Stimulated activated naive CD8-positive, alpha-beta T cell treated with anti-CD3 and anti-CD28 coated beads, Interleukin-15, amount 100 ng/mL, for 72 hours (primary cell): ENCODE measurements around the gene ST6GAL1.
A peak's percentile ranks its signal among the peaks of the same experiment; 100 is the strongest.
"Not testable (repeated sequence)": the region's sequence is repeated elsewhere in the genome, so short reads cannot be mapped to it uniquely, and the experiment has no call there.

Source experiments
- ATAC-seq: fragments of 150-1000 bp; cut with Tn5 transposase; 2 replicates; pipeline ENCODE4 v1.10.0; 2021; ENCODE audit warnings: mild to moderate bottlenecking, moderate library complexity
- DNase-seq, 2 donors: peaks; one replicate each; pipeline ENCODE4 v3.0.0; 2021 to 2022
- H3K27ac Mint-ChIP-seq, 2 donors: one replicate each; pipeline ENCODE4 v1.8.0; 2022; ENCODE audit warnings: mild to moderate bottlenecking in 2 of 2, mixed read lengths in 2 of 2, moderate library complexity in 2 of 2
- H3K27me3 Mint-ChIP-seq: one replicate; pipeline ENCODE4 v1.8.0; 2022; ENCODE audit warnings: mixed read lengths
- H3K4me1 Mint-ChIP-seq: one replicate; pipeline ENCODE4 v1.8.0; 2022; ENCODE audit warnings: mild to moderate bottlenecking, mixed read lengths
- H3K4me3 Mint-ChIP-seq, 2 donors: one replicate each; pipeline ENCODE4 v1.8.0; 2022; ENCODE audit warnings: mild to moderate bottlenecking in 2 of 2, mixed read lengths in 2 of 2, moderate library complexity in 1 of 2
- H3K9me3 Mint-ChIP-seq, 2 donors: one replicate each; pipeline ENCODE4 v1.8.0; 2022; ENCODE audit warnings: mixed read lengths in 2 of 2

ST6GAL1 gene

DNA sequence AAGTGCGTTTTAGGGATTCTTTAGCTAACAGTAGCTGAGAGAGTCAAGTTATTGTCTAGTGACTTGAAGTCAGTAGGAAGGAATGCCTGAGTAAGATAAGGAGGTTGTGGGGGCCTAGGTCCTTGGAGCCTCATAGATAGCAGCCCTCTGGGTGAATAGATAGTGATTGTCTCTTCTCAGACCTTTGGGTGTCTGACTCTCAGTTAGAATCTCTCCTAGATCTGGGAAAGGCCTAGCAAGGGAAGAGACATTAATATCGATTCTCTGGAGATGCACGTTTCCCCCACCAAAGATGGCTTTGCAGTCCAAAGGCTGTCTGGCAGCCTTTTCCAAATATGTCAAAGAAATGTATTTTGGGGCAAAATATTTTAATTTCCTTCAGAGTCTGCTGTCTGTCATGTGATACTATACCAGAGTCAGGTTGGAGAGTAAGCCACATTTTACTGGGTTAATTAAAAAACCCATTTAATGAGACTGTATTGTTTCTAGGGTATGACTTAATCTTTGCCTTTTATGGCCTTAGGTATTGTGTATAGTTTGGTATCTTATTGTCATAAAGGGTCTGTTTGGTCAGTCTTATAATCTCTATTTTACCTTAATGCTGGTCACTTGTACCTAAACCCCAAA is 92.2 kb downstream of the ST6GAL1 start:
- no peak overlapping the region for H3K27ac Mint-ChIP-seq
- no peak for DNase-seq

DNA sequence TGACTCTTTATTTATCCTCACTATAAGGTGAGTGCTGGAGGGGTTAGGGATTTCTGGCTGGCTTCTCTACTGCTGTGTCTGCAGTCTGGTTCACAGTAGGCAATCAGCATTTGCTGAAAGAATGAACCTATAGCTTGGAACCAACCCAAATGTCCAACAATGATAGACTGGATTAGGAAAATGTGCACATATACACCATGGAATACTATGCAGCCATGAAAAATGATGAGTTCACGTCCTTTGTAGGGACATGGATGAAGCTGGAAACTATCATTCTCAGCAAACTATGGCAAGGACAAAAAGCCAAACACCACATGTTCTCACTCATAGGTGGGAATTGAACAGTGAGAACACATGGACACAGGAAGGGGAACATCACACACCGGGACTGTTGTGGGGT is 93.0 kb downstream of the ST6GAL1 start:
- ATAC-seq, H3K4me3 Mint-ChIP-seq, H3K9me3 Mint-ChIP-seq, DNase-seq, H3K27ac Mint-ChIP-seq, H3K27me3 Mint-ChIP-seq: not testable (repeated sequence)
- peaks cover 58% of the 10 kb centered on the region for H3K4me1 Mint-ChIP-seq

More for the DNA sequence above, 92.2 kb downstream of the ST6GAL1 start:
- no peak overlapping the region for H3K4me3 Mint-ChIP-seq
- peaks cover 51% of the 10 kb centered on the region for H3K4me1 Mint-ChIP-seq
- no peak for ATAC-seq
- H3K27me3 Mint-ChIP-seq: no peaks in the 10 kb centered on the region
- no peaks in the 10 kb centered on the region for H3K9me3 Mint-ChIP-seq

DNA sequence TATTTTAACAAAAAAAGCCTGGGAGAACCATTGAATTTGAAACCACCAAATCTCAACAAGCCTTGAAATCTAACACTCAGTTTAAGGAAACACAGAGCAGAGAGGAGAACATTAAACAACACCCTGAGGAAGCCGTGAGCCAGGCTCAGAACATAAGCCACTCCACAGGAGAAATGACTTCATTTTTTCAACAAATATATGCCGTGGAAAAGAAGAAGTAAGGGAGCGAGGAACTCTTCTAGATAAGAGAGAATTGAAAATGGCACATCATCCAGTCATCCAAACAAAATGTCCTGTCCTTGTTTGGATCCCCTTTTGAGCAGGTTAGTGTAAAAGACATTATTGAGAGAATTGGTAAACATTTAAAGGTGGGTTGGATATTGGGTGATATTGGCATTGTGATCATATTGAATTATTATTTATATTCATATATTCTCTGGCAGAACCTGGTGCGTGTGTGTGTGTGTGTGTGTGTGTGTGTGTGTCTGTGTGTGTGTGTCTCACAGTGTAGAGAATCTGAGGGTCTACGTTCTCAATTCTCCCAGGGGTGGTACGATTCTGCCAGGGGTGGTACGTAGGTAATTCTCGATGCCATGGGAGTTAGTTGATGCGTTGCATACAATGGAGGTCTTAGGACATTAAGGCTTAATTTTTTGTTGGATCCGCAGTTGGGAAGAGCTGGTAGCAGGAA is 94.4 kb downstream of the ST6GAL1 start:
- Mint-ChIP-seq H3K27me3 (no peaks in the 10 kb centered on the region), H3K27ac (peak overlapping the region; percentile 96 to 97), H3K4me1 (peaks cover 58% of the 10 kb centered on the region), H3K4me3 (peak overlapping the region; percentile 82 to 84), H3K9me3 (peaks cover 0 to 1% of the 10 kb centered on the region in 2 donors)
- DNase-seq (no peak), ATAC-seq (no peak)

DNA sequence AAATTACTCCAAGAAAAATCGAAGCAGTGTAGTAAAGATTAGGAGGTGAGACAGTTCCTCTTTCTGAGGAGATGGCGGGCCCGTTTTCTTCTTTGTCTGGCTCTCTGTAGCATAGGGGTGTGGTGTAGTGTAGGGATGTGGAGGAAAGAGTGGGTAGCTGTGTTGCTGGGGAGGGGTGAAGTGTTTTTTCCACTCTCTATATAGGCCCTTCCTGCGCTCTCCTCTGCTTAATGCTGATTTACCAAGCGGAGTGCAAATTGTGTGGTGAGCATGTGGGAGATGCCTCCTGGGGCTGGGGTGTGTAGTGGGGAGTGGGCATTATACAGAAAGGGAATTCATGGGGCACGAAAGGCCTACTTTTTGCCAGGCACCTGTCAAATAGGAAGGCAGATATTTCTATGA is 94.9 kb downstream of the ST6GAL1 start:
- peak overlapping the region; percentile 96 to 97 for H3K27ac Mint-ChIP-seq
- ATAC-seq (peak; percentile 85), DNase-seq (peak; percentile 40 to 60)
- peaks cover 58% of the 10 kb centered on the region for H3K4me1 Mint-ChIP-seq
- H3K27me3 Mint-ChIP-seq: no peaks in the 10 kb centered on the region
- peaks cover 0 to 5% of the 10 kb centered on the region in 2 donors for H3K9me3 Mint-ChIP-seq
- peak overlapping the region; percentile 82 to 84 for H3K4me3 Mint-ChIP-seq

DNA sequence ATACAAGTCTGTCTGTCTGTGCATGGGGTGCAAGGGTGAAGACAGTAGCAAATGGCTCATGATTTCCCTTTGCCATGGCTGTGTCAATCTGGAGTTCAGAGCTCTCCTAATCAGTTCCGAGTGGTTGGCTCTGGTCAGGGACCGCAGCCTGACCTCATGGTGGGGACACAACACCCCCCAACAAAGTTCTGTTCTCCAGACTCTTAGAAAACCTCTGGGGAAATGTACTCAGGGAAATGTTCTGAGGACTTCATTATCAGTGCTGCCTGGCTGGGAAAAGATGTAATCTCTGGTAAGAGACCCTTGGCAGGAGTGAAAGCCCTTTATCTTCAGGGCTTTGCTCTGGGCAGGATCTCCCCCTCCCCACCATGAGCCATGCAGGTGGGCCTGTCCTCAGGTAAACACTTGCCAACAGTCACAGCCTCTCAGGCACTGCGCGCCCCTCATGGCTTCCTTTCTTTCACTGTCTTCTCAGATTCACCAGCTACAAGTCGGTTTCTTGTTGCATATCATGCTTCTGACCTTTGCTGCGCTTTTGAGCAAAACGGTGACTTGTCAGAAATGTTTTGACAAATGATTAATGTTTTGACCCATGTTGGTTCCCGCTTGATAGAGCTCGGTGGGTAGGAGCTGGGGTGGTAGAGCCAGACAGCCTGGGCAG is 95.5 kb downstream of the ST6GAL1 start:
- DNase-seq (peak; percentile 45 to 56), ATAC-seq (peak; percentile 66)
- peaks cover 0 to 5% of the 10 kb centered on the region in 2 donors for H3K9me3 Mint-ChIP-seq
- no peaks in the 10 kb centered on the region for H3K27me3 Mint-ChIP-seq
- H3K4me3 Mint-ChIP-seq: peak overlapping the region; percentile 82 to 84
- H3K4me1 Mint-ChIP-seq: peaks cover 57% of the 10 kb centered on the region
- peak overlapping the region; percentile 96 to 97 for H3K27ac Mint-ChIP-seq

DNA sequence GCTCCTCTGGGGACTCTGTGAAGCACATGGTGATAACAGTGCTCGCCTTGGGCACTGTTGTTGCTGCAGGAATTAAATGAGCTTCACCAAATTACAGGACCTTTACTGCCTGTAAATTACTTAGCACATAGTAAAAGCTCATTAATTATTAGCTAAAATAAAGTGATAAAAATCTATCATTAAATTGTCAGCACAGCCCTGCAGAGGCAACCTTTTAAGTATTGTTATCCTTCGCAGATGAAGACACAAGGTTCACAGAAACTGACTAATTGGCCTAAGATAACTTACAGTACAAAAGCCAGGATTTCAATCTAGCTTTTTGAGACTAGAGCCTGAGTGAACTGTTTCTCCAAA is 96.0 kb downstream of the ST6GAL1 start:
- Mint-ChIP-seq H3K27ac (peak overlapping the region; percentile 96 to 97), H3K4me1 (peaks cover 58% of the 10 kb centered on the region), H3K27me3 (no peaks in the 10 kb centered on the region), H3K4me3 (peak overlapping the region; percentile 82 to 84), H3K9me3 (peaks cover 0 to 5% of the 10 kb centered on the region in 2 donors)
- no peak for DNase-seq
- ATAC-seq: no peak

DNA sequence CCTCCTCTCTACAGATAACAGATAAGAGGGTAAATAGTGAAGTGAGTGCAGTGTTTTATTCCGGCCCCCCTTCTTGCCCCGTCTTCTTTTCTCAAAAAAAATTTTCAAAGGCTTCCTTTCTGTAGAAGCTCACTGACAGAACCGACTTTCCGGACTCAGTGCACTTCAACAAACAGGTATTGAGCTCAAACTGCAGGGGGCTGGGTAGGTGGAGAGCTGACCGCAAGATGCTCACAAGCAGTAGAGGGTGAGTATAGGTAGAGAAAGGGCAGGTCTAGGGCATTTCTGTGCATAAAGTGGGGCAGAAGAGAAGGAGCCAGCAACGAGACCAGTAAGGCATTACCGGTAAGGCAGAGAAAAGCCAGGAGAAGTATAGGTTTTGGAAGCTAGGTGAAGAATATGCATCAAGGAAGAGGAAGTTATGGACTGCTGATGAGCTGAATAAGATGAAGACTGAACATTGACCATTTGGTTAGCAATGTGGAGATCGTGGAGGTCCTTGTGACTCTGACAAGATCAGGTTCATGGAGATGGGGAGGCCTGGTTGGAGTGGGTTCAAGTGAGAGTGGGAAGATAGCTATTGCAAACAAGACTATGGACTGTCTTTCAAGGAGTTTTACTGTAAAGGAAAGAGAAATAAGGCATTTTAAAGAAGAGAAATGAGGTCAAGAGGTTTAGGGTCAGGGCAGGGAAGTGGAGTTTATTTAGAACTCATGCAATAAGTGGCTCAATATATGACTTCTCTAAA is 97.4 kb downstream of the ST6GAL1 start:
- Mint-ChIP-seq H3K27me3 (no peaks in the 10 kb centered on the region), H3K27ac (peak overlapping the region; percentile 88 to 90), H3K4me1 (peaks cover 61% of the 10 kb centered on the region), H3K4me3 (peak overlapping the region; percentile 82 to 84), H3K9me3 (peaks cover 0 to 5% of the 10 kb centered on the region in 2 donors)
- DNase-seq (peak; percentile 55 to 62), ATAC-seq (peak; percentile 61)

DNA sequence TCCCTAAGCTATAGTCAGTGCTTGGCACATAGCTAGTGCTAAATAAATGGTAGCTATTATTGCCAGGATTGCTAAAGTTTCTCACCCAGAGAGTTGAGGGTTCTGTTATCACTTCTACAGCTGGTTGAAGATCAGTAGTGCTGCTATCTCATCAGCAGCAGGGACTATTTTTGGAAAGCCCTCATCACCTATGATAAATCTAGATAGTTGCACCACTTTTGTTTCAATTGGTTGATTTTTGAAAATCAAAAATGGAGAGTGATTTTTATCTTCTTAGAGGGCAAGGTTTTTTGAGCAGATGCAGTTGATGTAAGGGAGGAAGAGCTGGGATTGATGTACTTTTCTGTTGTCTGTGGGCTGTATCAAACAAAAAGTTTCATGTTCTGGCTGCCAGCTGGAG is 101.6 kb downstream of the ST6GAL1 start:
- no peaks in the 10 kb centered on the region for H3K27me3 Mint-ChIP-seq
- peak overlapping the region in 1 of 2 donors; percentile 25 for H3K4me3 Mint-ChIP-seq
- peak overlapping the region in 1 of 2 donors; percentile 16 for H3K27ac Mint-ChIP-seq
- peaks cover 19 to 22% of the 10 kb centered on the region in 2 donors for H3K9me3 Mint-ChIP-seq
- DNase-seq (no peak), ATAC-seq (no peak)
- H3K4me1 Mint-ChIP-seq: peaks cover 63% of the 10 kb centered on the region

DNA sequence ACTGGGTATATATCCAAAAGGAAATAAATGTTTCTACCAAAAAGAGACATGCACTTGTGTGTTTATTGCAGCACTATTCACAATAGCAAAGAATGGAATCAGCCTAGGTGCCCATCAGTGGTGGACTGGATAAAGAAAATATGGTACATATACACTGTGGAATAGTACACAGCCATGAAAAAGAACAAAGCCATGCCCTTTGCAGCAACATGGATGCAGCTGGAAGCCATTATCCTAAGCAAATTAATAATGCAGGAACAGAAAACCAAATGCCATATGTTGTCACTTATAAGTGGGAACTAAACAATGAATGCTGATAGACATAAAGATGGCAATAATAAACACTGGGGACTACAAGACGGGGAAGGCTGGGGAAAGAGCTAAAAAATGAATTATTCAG is 106.1 kb downstream of the ST6GAL1 start:
- DNase-seq (no peak), ATAC-seq (no peak)
- Mint-ChIP-seq H3K4me3 (no peak overlapping the region), H3K4me1 (peaks cover 56% of the 10 kb centered on the region), H3K9me3 (peaks cover 14 to 22% of the 10 kb centered on the region in 2 donors), H3K27me3 (no peaks in the 10 kb centered on the region), H3K27ac (no peak overlapping the region)

DNA sequence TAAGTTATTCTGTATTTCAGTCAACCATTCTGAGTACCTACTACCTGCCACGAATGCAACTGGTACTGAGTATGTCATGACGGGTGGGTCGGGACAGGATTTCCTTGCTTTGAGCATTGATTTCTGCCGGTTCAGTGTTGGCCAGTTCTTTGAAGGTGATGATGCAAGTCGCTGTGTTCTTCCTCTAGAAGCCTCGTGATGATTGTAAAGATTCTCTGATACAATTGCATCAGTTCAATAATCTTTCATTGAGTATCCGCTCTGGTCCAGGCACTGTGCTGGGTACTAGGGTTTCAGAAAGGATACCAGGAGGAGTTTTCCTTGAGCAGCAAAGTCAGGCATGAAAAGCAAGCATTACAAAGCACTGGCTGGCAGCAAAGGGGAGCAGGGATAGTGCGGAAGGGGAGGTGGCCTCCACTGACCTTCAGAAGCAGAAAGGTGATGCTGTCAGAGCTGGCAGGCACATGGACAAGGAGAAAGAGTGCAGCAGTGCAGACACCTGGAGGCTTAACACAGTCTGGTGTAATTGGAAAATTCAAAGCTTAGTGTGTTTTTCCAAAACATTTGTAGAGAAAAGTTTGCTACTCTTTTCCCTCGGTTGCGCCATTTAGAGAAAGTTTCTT is 108.9 kb downstream of the ST6GAL1 start:
- DNase-seq (peak in 1 of 2 donors; percentile 52), ATAC-seq (peak; percentile 69)
- Mint-ChIP-seq H3K27ac (peak overlapping the region; percentile 98 to 99), H3K4me3 (peak overlapping the region; percentile 45 to 54), H3K4me1 (peaks cover 66% of the 10 kb centered on the region), H3K9me3 (peaks cover 8 to 19% of the 10 kb centered on the region in 2 donors), H3K27me3 (no peaks in the 10 kb centered on the region)

DNA sequence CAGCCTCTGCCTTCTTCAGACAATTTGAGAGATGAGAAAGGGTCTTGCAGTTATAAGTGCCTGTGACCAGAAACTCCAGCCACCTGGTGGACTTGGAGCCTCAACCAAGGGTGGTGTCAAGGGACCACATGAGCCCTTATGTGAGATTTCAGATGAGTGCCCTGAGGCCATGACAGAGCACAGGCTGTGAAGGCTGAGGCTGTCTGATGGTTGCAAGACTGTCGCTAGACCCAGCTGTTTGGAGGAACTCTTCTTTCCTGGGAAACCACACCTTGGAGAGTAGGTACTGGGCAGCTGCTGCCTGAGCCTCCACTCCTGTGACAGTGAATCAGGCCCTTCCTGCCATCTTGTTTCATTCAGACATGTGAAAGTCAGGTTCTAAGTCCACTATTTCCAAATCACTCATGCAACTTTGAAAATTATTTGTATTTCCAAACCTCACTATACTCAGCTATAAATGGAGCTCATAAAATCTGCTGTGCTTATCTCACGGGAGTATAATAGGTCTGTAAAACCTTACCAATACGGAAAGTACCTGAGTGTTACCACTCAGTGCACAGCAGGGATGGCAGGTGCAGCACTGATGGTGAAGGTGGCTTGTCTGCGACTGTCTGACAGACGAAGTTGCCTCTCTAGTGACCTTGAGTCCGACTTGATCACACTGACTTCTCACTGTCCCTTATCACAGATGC is 109.5 kb downstream of the ST6GAL1 start:
- DNase-seq (no peak), ATAC-seq (no peak)
- Mint-ChIP-seq H3K9me3 (peaks cover 2 to 13% of the 10 kb centered on the region in 2 donors), H3K27ac (peak overlapping the region; percentile 98 to 99), H3K27me3 (no peaks in the 10 kb centered on the region), H3K4me1 (peaks cover 67% of the 10 kb centered on the region), H3K4me3 (peak overlapping the region; percentile 45 to 54)

DNA sequence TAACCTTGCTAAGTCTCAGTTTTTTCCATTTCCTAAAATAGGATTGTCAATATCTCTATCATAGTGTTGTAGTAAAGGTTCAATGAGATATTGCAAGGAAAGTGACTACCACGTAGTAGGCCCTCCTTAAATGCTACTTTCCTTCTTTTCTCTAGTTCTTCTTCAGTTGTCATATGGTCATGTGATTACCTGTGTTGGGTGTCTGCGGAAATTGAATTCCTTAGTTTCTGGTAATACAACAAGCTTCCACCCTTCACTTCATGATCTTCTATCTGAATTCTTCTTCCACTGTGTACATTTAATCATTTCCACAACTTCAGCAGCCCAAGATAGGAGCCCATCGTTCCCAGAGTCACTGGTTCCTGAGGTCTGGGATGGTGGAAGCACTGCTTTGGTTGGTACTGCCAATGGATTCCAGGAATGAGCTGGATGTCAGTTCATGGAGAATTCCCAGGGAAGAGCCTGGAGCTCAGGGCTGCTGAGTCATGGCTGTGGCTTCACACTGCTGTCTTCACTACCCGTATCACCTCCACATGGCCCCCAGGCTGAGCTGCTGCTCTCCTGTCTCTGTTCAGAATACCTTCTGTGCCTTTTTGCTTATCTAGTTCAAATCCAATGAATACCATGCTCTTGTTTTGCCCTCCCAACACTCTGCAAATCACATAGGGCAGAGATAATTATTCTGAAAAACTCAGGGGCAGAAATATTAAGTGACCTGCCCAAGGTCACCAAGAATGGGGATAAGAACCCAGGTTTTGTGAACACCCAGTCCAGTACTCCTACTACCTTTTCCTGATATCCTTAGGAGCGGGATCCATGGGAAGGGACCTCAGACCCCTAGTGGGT is 110.4 kb downstream of the ST6GAL1 start:
- DNase-seq: no peak
- H3K27ac Mint-ChIP-seq: peak overlapping the region; percentile 97 to 98
- H3K27me3 Mint-ChIP-seq: no peaks in the 10 kb centered on the region
- no peak for ATAC-seq
- peaks cover 0 to 4% of the 10 kb centered on the region in 2 donors for H3K9me3 Mint-ChIP-seq
- H3K4me3 Mint-ChIP-seq: peak overlapping the region; percentile 73 to 79
- H3K4me1 Mint-ChIP-seq: peaks cover 76% of the 10 kb centered on the region

DNA sequence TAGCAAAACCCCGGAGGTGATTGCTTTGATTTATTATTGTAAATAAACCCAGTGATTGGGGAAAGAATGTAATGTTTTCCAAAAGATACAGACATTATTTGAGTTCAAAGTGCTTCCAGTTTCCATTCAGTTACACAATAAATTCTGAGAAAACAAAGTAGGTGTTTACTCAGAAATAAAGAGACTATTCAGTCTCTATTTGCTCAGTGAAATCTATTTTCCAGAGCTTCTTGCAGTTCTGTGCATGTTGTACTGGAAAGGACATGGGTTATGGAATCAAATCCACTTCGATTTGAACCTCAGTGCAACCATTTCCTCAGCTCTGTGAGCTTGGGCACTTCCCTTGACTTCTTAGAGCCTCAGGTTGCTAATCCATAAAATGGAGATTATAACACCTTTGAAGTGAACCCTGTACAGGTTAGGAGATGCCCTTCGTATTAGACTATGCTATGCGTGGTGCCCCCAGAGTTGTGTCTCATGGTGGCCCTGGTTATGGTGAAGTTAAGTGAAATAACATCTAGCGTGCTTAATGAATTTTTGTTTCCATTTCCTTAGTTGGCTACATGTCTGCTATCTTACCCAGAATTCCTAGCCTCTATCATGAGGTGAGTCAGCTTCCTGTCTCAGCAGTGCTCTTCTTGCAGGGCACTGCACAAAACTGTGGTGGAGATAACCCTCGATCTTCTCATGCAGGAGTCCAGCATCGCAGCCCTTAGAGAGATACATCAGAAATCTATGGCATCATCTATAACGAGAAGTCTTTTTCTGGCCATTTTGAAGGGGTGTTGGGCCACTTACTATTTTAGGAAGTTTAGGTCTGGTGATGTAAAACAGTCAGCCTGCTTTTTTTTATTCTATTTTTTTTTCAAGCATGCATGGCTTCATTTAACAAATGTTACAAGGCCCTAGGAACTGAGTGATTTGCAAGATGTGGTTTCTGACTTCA is 111.3 kb downstream of the ST6GAL1 start:
- Mint-ChIP-seq H3K27ac (peak overlapping the region; percentile 97 to 98), H3K9me3 (no peaks in the 10 kb centered on the region), H3K4me3 (peak overlapping the region; percentile 73 to 79), H3K27me3 (no peaks in the 10 kb centered on the region), H3K4me1 (peaks cover 85% of the 10 kb centered on the region)
- peak; percentile 36 to 63 for DNase-seq
- peak; percentile 93 for ATAC-seq
